CD4-positive, alpha-beta T cell (primary cell): Measurements from ENCODE around the gene MYCBP2. TPM values are rescaled to one million over a fixed set of nuclear protein-coding genes. Genes with fewer than 3 reads are reported as not detected.

Experiments used
- ATAC-seq: fragments of 200-7000 bp; cut with Tn5 transposase; one replicate; pipeline ENCODE4 v1.10.0; 2022; ENCODE audit warnings: mild to moderate bottlenecking; ENCODE audit not compliant: poor library complexity
- CTCF ChIA-PET: fragments of 350-600 bp; sonication (Branson Sonifier 250); formaldehyde crosslinking; loops from one replicate; lab custom pipeline; 2021; ENCODE audit warnings: antibody characterized with exemption, inconsistent platforms; lab: Charles Lee
- POLR2A ChIA-PET: fragments of 350-600 bp; sonication (Branson Sonifier 250); formaldehyde crosslinking; loops from one replicate; lab custom pipeline; 2021; ENCODE audit warnings: antibody characterized with exemption, inconsistent platforms; lab: Charles Lee
- DNase-seq, 14 experiments: peaks; one replicate each; pipeline ENCODE4 v3.0.0-alpha.2; 2013 to 2020; ENCODE audit warnings: mixed read lengths in 2 of 14
- H3K27ac ChIP-seq, 2 donors: one replicate each; pipeline versions ENCODE4 v1.5.1 to v1.7.0; 2013; ENCODE audit warnings: low read length in 2 of 2, low read depth in 1 of 2, mild to moderate bottlenecking in 1 of 2
- H3K27me3 ChIP-seq, 2 experiments: 1 replicate in 1 of 2; 2 replicates in 1 of 2; pipeline versions ENCODE4 v1.6.1 to v1.7.0; 2013; ENCODE audit warnings: low read length in 2 of 2, control low read depth in 1 of 2, mild to moderate bottlenecking in 1 of 2, moderate library complexity in 1 of 2; ENCODE audit not compliant: insufficient read depth in 2 of 2, control insufficient read depth in 1 of 2
- H3K36me3 ChIP-seq: one replicate; pipeline ENCODE4 v1.6.1; 2013; ENCODE audit warnings: low read length, control low read depth; ENCODE audit not compliant: insufficient read depth
- H3K4me1 ChIP-seq: one replicate; pipeline ENCODE4 v1.6.1; 2013; ENCODE audit warnings: low read length, control low read depth; ENCODE audit not compliant: insufficient read depth
- H3K4me3 ChIP-seq: one replicate; pipeline ENCODE4 v1.5.1; 2013; ENCODE audit warnings: mild to moderate bottlenecking, low read length, moderate library complexity
- H3K9me3 ChIP-seq, 2 experiments: 1 replicate in 1 of 2; 2 replicates in 1 of 2; pipeline versions ENCODE4 v1.6.1 to v1.7.0; 2013; ENCODE audit warnings: low read length in 2 of 2, mild to moderate bottlenecking in 2 of 2, control low read depth in 1 of 2, moderate library complexity in 1 of 2; ENCODE audit not compliant: control insufficient read depth in 1 of 2, insufficient read depth in 1 of 2
- H3K27ac Mint-ChIP-seq: one replicate; pipeline ENCODE4 v1.8.0; 2020; ENCODE audit warnings: mixed read lengths
- H3K27me3 Mint-ChIP-seq: one replicate; pipeline ENCODE4 v1.8.0; 2021; ENCODE audit warnings: mixed read lengths
- H3K36me3 Mint-ChIP-seq: one replicate; pipeline ENCODE4 v1.8.0; 2021; ENCODE audit warnings: low read depth, mixed read lengths
- H3K4me1 Mint-ChIP-seq: one replicate; pipeline ENCODE4 v1.8.0; 2021; ENCODE audit warnings: low read depth, mixed read lengths
- H3K4me3 Mint-ChIP-seq: one replicate; pipeline ENCODE4 v1.8.0; 2020; ENCODE audit warnings: mild to moderate bottlenecking, mixed read lengths
- H3K9me3 Mint-ChIP-seq: one replicate; pipeline ENCODE4 v1.8.0; 2020; ENCODE audit warnings: mixed read lengths
- CTCF ChIP-seq: fragments of 200-600 bp; IDR thresholded peaks from one replicate; pipeline ENCODE4 v1.8.0; 2022; ENCODE audit warnings: antibody characterized with exemption, mild to moderate bottlenecking
- intact Hi-C, 2 experiments: fragments of 100-400 bp; cut with DNase I in 1 of 2; cut with micrococcal nuclease in 1 of 2; formaldehyde crosslinking; loops; one replicate each; pipeline versions ENCODE4 v1.15.1 to v1.9.0; 2023 to 2025; cut with DNase I, micrococcal nuclease
- total RNA-seq, 174 experiments: library from RNA in 2 of 174; stranded (reverse) in 2 of 174; gene quantifications; one replicate each; pipeline ENCODE4 v1.2.3 and lab custom pipeline; 2021 to 2026

MYCBP2 gene
- total RNA-seq, 2 experiments from 2014 or later, result 116 to 119 TPM

GRCh38 chr13:77360032-77360685 lies 33.3 kb upstream of the MYCBP2 start:
- Histone ChIP-seq H3K36me3 (no peaks in the 10 kb centered on the region), H3K4me1 (no peaks in the 10 kb centered on the region), H3K4me3 (no peak overlapping the region), H3K9me3 (no peaks in the 10 kb centered on the region), H3K27me3 (no peaks in the 10 kb centered on the region), H3K27ac (no peak overlapping the region)
- ATAC-seq, result no peak
- Mint-ChIP-seq H3K9me3 (no peaks in the 10 kb centered on the region), H3K4me3 (no peak overlapping the region), H3K36me3 (no peaks in the 10 kb centered on the region), H3K27me3 (no peaks in the 10 kb centered on the region), H3K4me1 (no peaks in the 10 kb centered on the region), H3K27ac (no peak overlapping the region)
- no peak for TF ChIP-seq CTCF
- intact Hi-C loops, result no loop called here
- ChIA-PET CTCF (no interaction called here), POLR2A (no interaction called here)
- no peak for DNase-seq

- H3K4me3 Mint-ChIP-seq, result no peak overlapping the region
- TF ChIP-seq CTCF, result no peak
- CTCF ChIA-PET, result no interaction called here
- POLR2A ChIA-PET, result no interaction called here
- no peaks in the 10 kb centered on the region for H3K9me3 ChIP-seq
- peaks cover 7% of the 10 kb centered on the region for H3K4me1 Mint-ChIP-seq
- no peaks in the 10 kb centered on the region for H3K36me3 Mint-ChIP-seq
- H3K36me3 ChIP-seq, result no peaks in the 10 kb centered on the region
- H3K4me3 ChIP-seq, result no peak overlapping the region
- H3K27ac ChIP-seq, result no peak overlapping the region
- no peak overlapping the region for H3K27ac Mint-ChIP-seq
- H3K27me3 Mint-ChIP-seq, result no peaks in the 10 kb centered on the region
- DNase-seq (no peak), ATAC-seq (no peak)
- H3K27me3 ChIP-seq, result no peaks in the 10 kb centered on the region
- H3K4me1 ChIP-seq, result no peaks in the 10 kb centered on the region
- intact Hi-C loops, result no loop called here
- H3K9me3 Mint-ChIP-seq, result no peaks in the 10 kb centered on the region
Measured at GRCh38 chr13:77359171-77359570, 32.3 kb upstream of the MYCBP2 start.

- H3K9me3 Mint-ChIP-seq, result no peaks in the 10 kb centered on the region
- no peak for TF ChIP-seq CTCF
- DNase-seq, result no peak
- no peak overlapping the region for H3K4me3 Mint-ChIP-seq
- no peaks in the 10 kb centered on the region for H3K9me3 ChIP-seq
- H3K27ac Mint-ChIP-seq, result no peak overlapping the region
- no peaks in the 10 kb centered on the region for H3K27me3 Mint-ChIP-seq
- no peaks in the 10 kb centered on the region for H3K36me3 Mint-ChIP-seq
- CTCF ChIA-PET, result interaction anchor here (0.6 kb wide), 1 partner anchor 1807 kb away, joined by 3 read pairs; no protein-coding TSS in a partner anchor
- no peak overlapping the region for H3K4me3 ChIP-seq
- H3K27me3 ChIP-seq, result no peaks in the 10 kb centered on the region
- ATAC-seq, result no peak
- no peaks in the 10 kb centered on the region for H3K36me3 ChIP-seq
- POLR2A ChIA-PET, result no interaction called here
- H3K4me1 ChIP-seq, result no peaks in the 10 kb centered on the region
- intact Hi-C loops, result no loop called here
- H3K4me1 Mint-ChIP-seq, result peaks cover 17% of the 10 kb centered on the region
- H3K27ac ChIP-seq, result no peak overlapping the region
Measured at GRCh38 chr13:77358001-77358400, 31.1 kb upstream of the MYCBP2 start.
